MM.1S (cell line): ENCODE results near the gene CCNC.

Source experiments
- DNase-seq: peaks from one replicate; pipeline ENCODE4 v3.0.0-alpha.2; 2015
- H2AFZ ChIP-seq: fragments of 300-600 bp; sonication (generic); 2 replicates; pipeline ENCODE4 v1.6.0; 2016; ENCODE audit warnings: antibody characterized with exemption, low read length
- H3F3A ChIP-seq: fragments of 300-600 bp; sonication (generic); 2 replicates; pipeline ENCODE4 v1.6.1; 2016; ENCODE audit warnings: mild to moderate bottlenecking, antibody characterized with exemption, low read length, moderate library complexity, mixed read lengths; ENCODE audit not compliant: insufficient read depth
- H3K27ac ChIP-seq: fragments of 300-600 bp; sonication (generic); 2 replicates; pipeline ENCODE4 v1.5.1; 2016; ENCODE audit warnings: mild to moderate bottlenecking, low read length
- H3K27me3 ChIP-seq: fragments of 300-600 bp; sonication (generic); replicated peaks from 2 replicates; pipeline ENCODE4 v1.6.0; 2016; ENCODE audit warnings: low read length; ENCODE audit not compliant: insufficient read depth
- H3K36me3 ChIP-seq: fragments of 300-600 bp; sonication (generic); replicated peaks from 2 replicates; pipeline ENCODE4 v1.6.1; 2016; ENCODE audit warnings: mild to moderate bottlenecking, low read length, mixed read lengths; ENCODE audit not compliant: insufficient read depth
- H3K4me1 ChIP-seq: fragments of 300-600 bp; sonication (generic); 2 replicates; pipeline ENCODE4 v1.6.1; 2016; ENCODE audit warnings: low read length, mixed read lengths
- H3K4me2 ChIP-seq: fragments of 300-600 bp; sonication (generic); 2 replicates; pipeline ENCODE4 v1.6.0; 2016; ENCODE audit warnings: low read depth, low read length
- H3K4me3 ChIP-seq: fragments of 300-600 bp; sonication (generic); 2 replicates; pipeline ENCODE4 v1.5.1; 2016; ENCODE audit warnings: low read length, mixed read lengths
- H3K79me2 ChIP-seq: fragments of 300-600 bp; sonication (generic); 2 replicates; pipeline ENCODE4 v1.6.1; 2016; ENCODE audit warnings: mixed run types, low read length, mixed read lengths
- H3K9ac ChIP-seq: fragments of 300-600 bp; sonication (generic); 2 replicates; pipeline ENCODE4 v1.6.1; 2016; ENCODE audit warnings: low read length, mixed read lengths
- H3K9me2 ChIP-seq: fragments of 300-600 bp; sonication (generic); replicated peaks from 2 replicates; pipeline ENCODE4 v1.6.1; 2016; ENCODE audit warnings: mild to moderate bottlenecking, low read length, mixed read lengths; ENCODE audit not compliant: insufficient read depth
- H3K9me3 ChIP-seq: fragments of 300-600 bp; sonication (generic); replicated peaks from 2 replicates; pipeline ENCODE4 v1.6.1; 2016; ENCODE audit warnings: mild to moderate bottlenecking, low read length, mixed read lengths; ENCODE audit not compliant: insufficient read depth
- H4K20me1 ChIP-seq: fragments of 300-600 bp; sonication (generic); 2 replicates; pipeline ENCODE4 v1.6.1; 2016; ENCODE audit warnings: mild to moderate bottlenecking, low read length, moderate library complexity, mixed read lengths; ENCODE audit not compliant: insufficient read depth
- EZH2 ChIP-seq: fragments of 300-600 bp; sonication (generic); optimal IDR thresholded peaks from 2 replicates; pipeline ENCODE3; 2017; ENCODE audit warnings: low read depth, mild to moderate bottlenecking, antibody characterized with exemption, low read length, mixed read lengths
- EZH2phosphoT487 ChIP-seq: fragments of 300-600 bp; sonication (generic); IDR thresholded peaks from 2 replicates; pipeline ENCODE4 v1.6.1; 2018; ENCODE audit warnings: antibody characterized with exemption, low read length
- TF ChIP-seq, protein P1 (sequence below): fragments of 300-600 bp; sonication (generic); IDR thresholded peaks from 2 replicates; pipeline ENCODE4 v1.5.1; 2016; ENCODE audit warnings: antibody characterized with exemption, low read length, mixed read lengths

CCNC gene

DNA sequence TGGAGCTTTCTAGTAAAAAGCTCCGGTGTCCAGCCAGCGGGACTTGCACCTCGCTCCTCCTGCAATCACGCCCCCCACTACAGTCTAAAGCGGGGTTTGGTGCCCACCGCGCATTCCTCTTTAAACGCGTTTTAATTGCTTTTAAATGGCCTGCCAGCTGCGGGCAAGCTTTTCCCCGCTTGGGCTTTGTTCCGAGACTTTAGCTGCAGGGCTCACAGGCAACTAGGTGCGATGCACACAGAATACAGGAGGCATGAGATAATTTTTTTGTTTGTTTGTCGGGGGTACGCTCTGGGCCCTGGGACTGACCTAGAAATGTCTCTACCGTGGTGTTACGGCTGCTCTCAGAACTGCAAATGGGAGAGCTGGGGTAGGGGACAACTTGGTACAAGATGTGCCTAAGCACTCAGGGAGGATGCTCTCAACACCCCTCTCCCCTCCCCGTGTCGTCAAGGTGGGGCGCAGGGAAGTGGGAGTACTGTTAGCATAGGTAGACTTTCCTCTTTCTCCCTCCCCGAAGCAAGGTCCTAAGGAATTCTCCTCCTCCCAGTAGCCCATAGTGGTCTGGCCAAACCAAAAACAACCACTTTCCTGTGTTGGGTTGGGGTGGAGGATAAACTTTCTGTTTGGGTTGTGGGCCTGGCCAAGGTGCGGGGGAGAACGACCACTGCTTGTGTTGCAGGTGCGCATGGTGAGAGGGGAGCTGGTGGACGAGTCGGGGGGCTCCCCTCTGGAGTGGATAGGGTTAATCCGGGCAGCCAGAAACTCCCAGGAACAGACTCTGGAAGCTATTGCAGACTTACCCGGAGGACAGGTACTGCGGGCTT, 39.8 kb upstream of the CCNC start:
- peaks cover 19% of the 10 kb centered on the region; the same call in 1 of the 2 replicates for H3K27me3 ChIP-seq
- DNase-seq = no peak
- no peaks in the 10 kb centered on the region for H3K36me3 ChIP-seq
- no peaks in the 10 kb centered on the region for H3K79me2 ChIP-seq
- no peak overlapping the region for H3K9ac ChIP-seq
- H3K4me2 ChIP-seq = no peak overlapping the region
- no peaks in the 10 kb centered on the region for H3K9me3 ChIP-seq
- no peak overlapping the region for H3K27ac ChIP-seq
- TF ChIP-seq EZH2phosphoT487 = no peak
- TF ChIP-seq, protein P1, sequence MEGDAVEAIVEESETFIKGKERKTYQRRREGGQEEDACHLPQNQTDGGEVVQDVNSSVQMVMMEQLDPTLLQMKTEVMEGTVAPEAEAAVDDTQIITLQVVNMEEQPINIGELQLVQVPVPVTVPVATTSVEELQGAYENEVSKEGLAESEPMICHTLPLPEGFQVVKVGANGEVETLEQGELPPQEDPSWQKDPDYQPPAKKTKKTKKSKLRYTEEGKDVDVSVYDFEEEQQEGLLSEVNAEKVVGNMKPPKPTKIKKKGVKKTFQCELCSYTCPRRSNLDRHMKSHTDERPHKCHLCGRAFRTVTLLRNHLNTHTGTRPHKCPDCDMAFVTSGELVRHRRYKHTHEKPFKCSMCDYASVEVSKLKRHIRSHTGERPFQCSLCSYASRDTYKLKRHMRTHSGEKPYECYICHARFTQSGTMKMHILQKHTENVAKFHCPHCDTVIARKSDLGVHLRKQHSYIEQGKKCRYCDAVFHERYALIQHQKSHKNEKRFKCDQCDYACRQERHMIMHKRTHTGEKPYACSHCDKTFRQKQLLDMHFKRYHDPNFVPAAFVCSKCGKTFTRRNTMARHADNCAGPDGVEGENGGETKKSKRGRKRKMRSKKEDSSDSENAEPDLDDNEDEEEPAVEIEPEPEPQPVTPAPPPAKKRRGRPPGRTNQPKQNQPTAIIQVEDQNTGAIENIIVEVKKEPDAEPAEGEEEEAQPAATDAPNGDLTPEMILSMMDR = no peak
- TF ChIP-seq EZH2 = no peak
- H2AFZ ChIP-seq = no peak overlapping the region
- H3K4me3 ChIP-seq = no peak overlapping the region
- peaks cover 6% of the 10 kb centered on the region for H3K4me1 ChIP-seq
- H4K20me1 ChIP-seq = no peaks in the 10 kb centered on the region
- no peaks in the 10 kb centered on the region for H3K9me2 ChIP-seq
- no peaks in the 10 kb centered on the region for H3F3A ChIP-seq

DNA sequence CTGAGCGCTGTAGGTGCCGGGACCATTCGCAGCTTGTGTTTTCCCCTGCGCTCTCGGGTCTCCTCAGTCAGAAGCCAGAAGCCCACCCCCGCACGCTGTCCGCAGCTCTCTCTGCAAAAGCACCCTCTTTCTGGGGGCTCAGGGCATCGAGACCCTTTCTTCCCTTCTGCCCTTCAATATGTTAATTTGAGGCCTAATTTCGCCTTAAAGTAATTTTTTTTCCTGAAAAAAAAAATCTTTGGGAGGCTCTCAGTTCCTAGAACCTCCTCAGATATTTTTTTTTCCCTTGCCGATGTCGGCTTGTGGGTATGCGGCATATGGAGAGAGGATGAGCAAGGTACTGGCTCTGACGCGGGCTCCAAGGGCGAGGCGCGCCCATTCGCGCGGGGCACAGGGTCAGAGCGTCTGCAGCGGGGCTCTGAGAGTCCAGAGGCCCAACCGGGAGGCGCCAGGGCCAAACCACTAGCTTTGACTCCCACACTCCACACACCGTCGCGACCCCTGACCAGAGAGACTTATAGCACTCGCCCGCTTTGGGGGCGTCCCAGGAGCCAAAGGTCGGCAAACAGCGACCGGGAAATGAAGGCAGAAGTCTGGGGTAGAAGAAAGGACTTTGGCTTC, 39.1 kb upstream of the CCNC start:
- no peak overlapping the region for H3K9ac ChIP-seq
- no peaks in the 10 kb centered on the region for H3F3A ChIP-seq
- no peak overlapping the region for H2AFZ ChIP-seq
- no peaks in the 10 kb centered on the region for H3K9me2 ChIP-seq
- no peaks in the 10 kb centered on the region for H3K79me2 ChIP-seq
- H3K27me3 ChIP-seq = peaks cover 22% of the 10 kb centered on the region; the same call in 1 of the 2 replicates
- H3K4me3 ChIP-seq = no peak overlapping the region
- H3K27ac ChIP-seq = no peak overlapping the region
- no peaks in the 10 kb centered on the region for H4K20me1 ChIP-seq
- no peak for DNase-seq
- peaks cover 6% of the 10 kb centered on the region for H3K4me1 ChIP-seq
- no peaks in the 10 kb centered on the region for H3K36me3 ChIP-seq
- H3K9me3 ChIP-seq = no peaks in the 10 kb centered on the region
- TF ChIP-seq EZH2phosphoT487 (no peak), EZH2 (no peak)
- TF ChIP-seq, protein P1 = no peak
- H3K4me2 ChIP-seq = no peak overlapping the region

DNA sequence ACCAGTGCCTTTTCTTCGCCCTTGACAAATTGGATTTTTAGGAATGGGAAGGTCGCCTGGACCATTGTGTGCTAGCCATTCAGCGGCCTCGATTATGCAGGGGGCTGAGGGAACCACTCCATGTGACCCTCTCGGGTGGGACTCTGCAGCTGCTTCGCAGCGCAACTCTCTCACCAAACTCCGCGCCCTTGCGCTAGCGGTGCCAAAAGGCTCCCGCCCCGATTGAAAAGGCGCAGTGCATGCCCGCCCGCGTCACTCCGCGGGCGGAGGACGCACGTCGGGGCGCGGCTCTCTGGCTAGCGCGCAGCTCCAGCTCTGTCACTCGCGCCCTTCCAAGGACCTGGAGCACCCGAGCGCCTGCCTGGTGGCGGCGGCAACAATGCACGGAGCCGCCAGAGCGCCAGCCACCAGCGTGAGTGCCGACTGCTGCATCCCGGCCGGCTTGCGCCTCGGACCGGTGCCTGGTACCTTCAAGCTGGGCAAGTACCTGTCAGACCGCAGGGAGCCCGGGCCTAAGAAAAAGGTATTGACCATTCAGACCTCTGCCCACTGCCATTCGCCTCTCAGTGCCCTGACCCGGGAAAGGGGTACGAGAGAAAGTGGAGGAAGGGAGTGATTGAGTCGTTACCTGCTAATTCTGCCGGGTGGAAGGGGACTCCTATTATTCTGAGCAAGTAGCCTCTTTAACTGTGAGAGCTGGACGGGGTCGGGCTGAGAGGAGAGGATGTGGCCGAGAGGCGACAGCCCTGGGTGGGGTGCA, 38.4 kb upstream of the CCNC start, which contains the start of gene PRDM13:
Gene PRDM13, plus strand, starts transcription at position 178 of the 760 bp plus-strand sequence. Its CDS starts 202 bp downstream, at position 380.
- H3F3A ChIP-seq = no peaks in the 10 kb centered on the region
- H3K36me3 ChIP-seq = no peaks in the 10 kb centered on the region
- no peak for DNase-seq
- H3K4me2 ChIP-seq = no peak within 1 kb of the TSS
- no peak within 1 kb of the TSS for H3K4me3 ChIP-seq
- H4K20me1 ChIP-seq = no peaks in the 10 kb centered on the region
- H3K4me1 ChIP-seq = peaks cover 6% of the 10 kb centered on the region
- peaks cover 23% of the 10 kb centered on the region; the same call in 1 of the 2 replicates for H3K27me3 ChIP-seq
- H3K79me2 ChIP-seq = no peaks in the 10 kb centered on the region
- no peak within 1 kb of the TSS for H3K27ac ChIP-seq
- no peak within 1 kb of the TSS for H2AFZ ChIP-seq
- no peaks in the 10 kb centered on the region for H3K9me3 ChIP-seq
- no peak within 1 kb of the TSS for H3K9ac ChIP-seq
- TF ChIP-seq, protein P1 = no peak
- no peak for TF ChIP-seq EZH2
- no peak for TF ChIP-seq EZH2phosphoT487
- no peaks in the 10 kb centered on the region for H3K9me2 ChIP-seq
